Hepatocyte (in vitro differentiated cells): Measurements from ENCODE around the gene WBP1L.

ENCODE experiments used
- EZH2phosphoT487 ChIP-seq: fragments of 200-600 bp; sonication (generic); IDR thresholded peaks from one replicate; pipeline ENCODE4 v1.6.1; 2018; ENCODE audit warnings: antibody characterized with exemption, mild to moderate bottlenecking, low read depth, moderate library complexity; ENCODE audit not compliant: unreplicated experiment, severe bottlenecking
- TF ChIP-seq, protein P1 (sequence below): fragments of 200-600 bp; sonication (generic); IDR thresholded peaks from 2 replicates; pipeline ENCODE4 v1.5.1; 2016; ENCODE audit warnings: antibody characterized with exemption, mild to moderate bottlenecking; ENCODE audit not compliant: poor library complexity

DNA sequence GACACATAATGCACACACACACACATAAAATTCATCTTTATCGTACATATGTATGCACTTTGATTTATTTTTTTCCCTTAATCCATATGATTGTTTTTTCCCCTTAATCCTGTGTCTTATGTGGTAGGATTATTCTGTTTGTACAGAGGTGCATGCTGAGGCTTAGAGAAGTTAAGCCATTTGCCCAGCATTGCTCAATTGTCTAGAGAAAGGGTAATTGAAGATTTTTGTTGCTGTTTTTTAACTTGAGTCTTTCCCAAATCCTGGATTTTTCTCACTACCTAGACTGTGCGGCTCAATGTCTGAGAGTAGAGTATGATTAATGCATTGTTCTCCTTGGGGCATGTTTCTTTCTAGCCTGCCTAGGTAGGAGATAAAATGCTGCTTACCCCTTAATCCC, 35.0 kb downstream of the WBP1L start:
- TF ChIP-seq, protein P1, sequence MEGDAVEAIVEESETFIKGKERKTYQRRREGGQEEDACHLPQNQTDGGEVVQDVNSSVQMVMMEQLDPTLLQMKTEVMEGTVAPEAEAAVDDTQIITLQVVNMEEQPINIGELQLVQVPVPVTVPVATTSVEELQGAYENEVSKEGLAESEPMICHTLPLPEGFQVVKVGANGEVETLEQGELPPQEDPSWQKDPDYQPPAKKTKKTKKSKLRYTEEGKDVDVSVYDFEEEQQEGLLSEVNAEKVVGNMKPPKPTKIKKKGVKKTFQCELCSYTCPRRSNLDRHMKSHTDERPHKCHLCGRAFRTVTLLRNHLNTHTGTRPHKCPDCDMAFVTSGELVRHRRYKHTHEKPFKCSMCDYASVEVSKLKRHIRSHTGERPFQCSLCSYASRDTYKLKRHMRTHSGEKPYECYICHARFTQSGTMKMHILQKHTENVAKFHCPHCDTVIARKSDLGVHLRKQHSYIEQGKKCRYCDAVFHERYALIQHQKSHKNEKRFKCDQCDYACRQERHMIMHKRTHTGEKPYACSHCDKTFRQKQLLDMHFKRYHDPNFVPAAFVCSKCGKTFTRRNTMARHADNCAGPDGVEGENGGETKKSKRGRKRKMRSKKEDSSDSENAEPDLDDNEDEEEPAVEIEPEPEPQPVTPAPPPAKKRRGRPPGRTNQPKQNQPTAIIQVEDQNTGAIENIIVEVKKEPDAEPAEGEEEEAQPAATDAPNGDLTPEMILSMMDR = no peak
- TF ChIP-seq EZH2phosphoT487 = no peak
